HCT116 (cell line): ENCODE data around the gene HOXD8.

ENCODE experiments used
- CEBPB ChIP-seq: IDR thresholded peaks from 2 replicates; pipeline ENCODE4 v1.6.1; 2012; ENCODE audit warnings: low read depth
- EZH2phosphoT487 ChIP-seq: fragments of 200-600 bp; IDR thresholded peaks from 2 replicates; pipeline ENCODE4 v1.6.1; 2018; ENCODE audit warnings: antibody characterized with exemption, borderline replicate concordance
- POLR2A ChIP-seq: IDR thresholded peaks from 2 replicates; pipeline ENCODE4 v1.7.0; 2011; ENCODE audit warnings: borderline replicate concordance; ENCODE audit not compliant: insufficient read depth, insufficient read length; ENCODE audit errors: extremely low read depth
- POLR2AphosphoS5 ChIP-seq: IDR thresholded peaks from 2 replicates; pipeline ENCODE4 v1.6.1; 2011; ENCODE audit warnings: mild to moderate bottlenecking, low read depth, low read length, moderate library complexity
- RAD21 ChIP-seq: IDR thresholded peaks from 2 replicates; pipeline ENCODE4 v1.6.1; 2012; ENCODE audit warnings: low read depth, mild to moderate bottlenecking
- TCF7L2 ChIP-seq: IDR thresholded peaks from 2 replicates; pipeline ENCODE4 v1.7.0; 2011; ENCODE audit warnings: borderline replicate concordance, inconsistent platforms; ENCODE audit not compliant: insufficient read depth, insufficient read length; ENCODE audit errors: extremely low read depth
- TF ChIP-seq, protein P1 (sequence below), 3 experiments: fragments of 200-600 bp in 1 of 3; sonication (generic) in 1 of 3; IDR thresholded peaks in 2 of 3; conservative IDR thresholded peaks in 1 of 3; 2 replicates each; pipeline ENCODE4 v1.5.1; 2012 to 2017; ENCODE audit warnings: low read depth in 2 of 3, low read length in 2 of 3, antibody characterized with exemption in 1 of 3, borderline replicate concordance in 1 of 3, control low read depth in 1 of 3, mild to moderate bottlenecking in 1 of 3, mixed read lengths in 1 of 3, mixed run types in 1 of 3, moderate library complexity in 1 of 3; ENCODE audit not compliant: insufficient read depth in 1 of 3

DNA sequence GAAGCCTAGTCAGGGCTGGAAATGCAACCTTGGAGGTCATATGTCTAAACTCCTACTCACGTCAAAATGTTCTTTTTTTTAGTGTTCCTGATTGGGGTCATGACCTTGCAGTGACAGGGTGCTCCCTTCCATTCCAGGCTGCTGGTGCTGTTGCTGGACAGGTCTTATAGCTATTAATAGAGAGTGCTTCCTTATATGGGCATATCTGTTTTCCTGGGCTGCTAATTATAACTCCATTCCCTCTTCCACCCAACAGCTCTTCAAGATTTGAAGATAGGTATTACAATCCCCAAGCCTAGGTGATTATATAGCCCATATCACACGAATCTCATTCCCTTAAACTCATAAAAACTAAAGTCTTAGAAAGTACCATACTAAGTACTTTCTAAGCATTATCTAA lies 40.2 kb downstream of the HOXD8 start:
- TF ChIP-seq, protein P1, sequence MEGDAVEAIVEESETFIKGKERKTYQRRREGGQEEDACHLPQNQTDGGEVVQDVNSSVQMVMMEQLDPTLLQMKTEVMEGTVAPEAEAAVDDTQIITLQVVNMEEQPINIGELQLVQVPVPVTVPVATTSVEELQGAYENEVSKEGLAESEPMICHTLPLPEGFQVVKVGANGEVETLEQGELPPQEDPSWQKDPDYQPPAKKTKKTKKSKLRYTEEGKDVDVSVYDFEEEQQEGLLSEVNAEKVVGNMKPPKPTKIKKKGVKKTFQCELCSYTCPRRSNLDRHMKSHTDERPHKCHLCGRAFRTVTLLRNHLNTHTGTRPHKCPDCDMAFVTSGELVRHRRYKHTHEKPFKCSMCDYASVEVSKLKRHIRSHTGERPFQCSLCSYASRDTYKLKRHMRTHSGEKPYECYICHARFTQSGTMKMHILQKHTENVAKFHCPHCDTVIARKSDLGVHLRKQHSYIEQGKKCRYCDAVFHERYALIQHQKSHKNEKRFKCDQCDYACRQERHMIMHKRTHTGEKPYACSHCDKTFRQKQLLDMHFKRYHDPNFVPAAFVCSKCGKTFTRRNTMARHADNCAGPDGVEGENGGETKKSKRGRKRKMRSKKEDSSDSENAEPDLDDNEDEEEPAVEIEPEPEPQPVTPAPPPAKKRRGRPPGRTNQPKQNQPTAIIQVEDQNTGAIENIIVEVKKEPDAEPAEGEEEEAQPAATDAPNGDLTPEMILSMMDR (IDR thresholded peaks at IDR 0.05 in 2 of 3, conservative IDR thresholded peaks at IDR 0.05 in 1 of 3; ENCODE audit: borderline replicate concordance in 1 of 3, insufficient read depth in 1 of 3, low read depth in 2 of 3, low read length in 2 of 3) = no peak
- TF ChIP-seq CEBPB (no peak), POLR2A (no peak), EZH2phosphoT487 (no peak), RAD21 (no peak), POLR2AphosphoS5 (no peak), TCF7L2 (no peak)
